HUDEP-2 (cell line): ENCODE measurements around the gene LYL1.

Source experiments
- DNase-seq, 76 experiments: peaks; one replicate each; lab custom pipeline; 2025; ENCODE audit not compliant: unreplicated experiment in 76 of 76; lab: John Stamatoyannopoulos, UW

Gene LYL1

GRCh38 chr19:13110099-13110610 is 7.5 kb upstream of the LYL1 start:
- no peak for DNase-seq

GRCh38 chr19:13109361-13110098 is 6.9 kb upstream of the LYL1 start:
- no peak for DNase-seq

GRCh38 chr19:13104848-13105711 is 2.4 kb upstream of the LYL1 start:
- DNase-seq, result no peak

- peak in 59 of 76 experiments; percentile 23 to 93 (median 65) for DNase-seq
Observed at GRCh38 chr19:13104360-13104847, 1.7 kb upstream of the LYL1 start.

- DNase-seq, result peak in 55 of 76 experiments; percentile 25 to 92 (median 60)
Observed at GRCh38 chr19:13103581-13104359, 1.1 kb upstream of the LYL1 start.

GRCh38 chr19:13102416-13102665 is 317 bp downstream of the LYL1 start:
- DNase-seq, result peak in 1 of 76 experiments; percentile 99

- peak in 5 of 76 experiments; percentile 19 to 58 (median 46) for DNase-seq
Observed at GRCh38 chr19:13101590-13102415, 855 bp downstream of the LYL1 start.

- DNase-seq, result peak in 39 of 76 experiments; percentile 16 to 74 (median 48)
Observed at GRCh38 chr19:13100841-13101589, 1.6 kb downstream of the LYL1 start.

- DNase-seq, result peak in 42 of 76 experiments; percentile 14 to 82 (median 49)
Observed at GRCh38 chr19:13100031-13100588, 2.5 kb downstream of the LYL1 start.

- DNase-seq, result peak in 66 of 76 experiments; percentile 28 to 84 (median 72)
Observed at GRCh38 chr19:13099073-13099999, 3.3 kb downstream of the LYL1 start.

GRCh38 chr19:13098277-13099072 is 4.2 kb downstream of the LYL1 start:
- DNase-seq, result peak in 61 of 76 experiments; percentile 55 to 97 (median 84)

- peak in 70 of 76 experiments; percentile 58 to 97 (median 85) for DNase-seq
Observed at GRCh38 chr19:13097463-13098258, 5.0 kb downstream of the LYL1 start.

GRCh38 chr19:13097033-13097462 is 5.6 kb downstream of the LYL1 start:
- peak in 20 of 76 experiments; percentile 28 to 61 (median 42) for DNase-seq

GRCh38 chr19:13095934-13096927 is 6.4 kb downstream of the LYL1 start:
- DNase-seq, result peak in 64 of 76 experiments; percentile 34 to 89 (median 68)

GRCh38 chr19:13095393-13095784 is 7.3 kb downstream of the LYL1 start:
- DNase-seq, result no peak
